ENCODE measurements around the gene KLHL3.

The KLHL3 gene

GRCh38 chr5:137589185-137589584, 146.7 kb downstream of the KLHL3 start:
- no peak overlapping the region for H3K27ac Mint-ChIP-seq
- H3K36me3 Mint-ChIP-seq (ENCODE audit: low read depth): no peaks in the 10 kb centered on the region
- no peak for DNase-seq (ENCODE audit: low spot score)
- no peaks in the 10 kb centered on the region for H3K9me3 Mint-ChIP-seq
- H3K27me3 Mint-ChIP-seq (ENCODE audit: low read depth): peaks cover 8% of the 10 kb centered on the region
- H3K4me1 Mint-ChIP-seq (ENCODE audit: low read depth): peaks cover 6% of the 10 kb centered on the region
- no peak overlapping the region for H3K4me3 Mint-ChIP-seq

DNA sequence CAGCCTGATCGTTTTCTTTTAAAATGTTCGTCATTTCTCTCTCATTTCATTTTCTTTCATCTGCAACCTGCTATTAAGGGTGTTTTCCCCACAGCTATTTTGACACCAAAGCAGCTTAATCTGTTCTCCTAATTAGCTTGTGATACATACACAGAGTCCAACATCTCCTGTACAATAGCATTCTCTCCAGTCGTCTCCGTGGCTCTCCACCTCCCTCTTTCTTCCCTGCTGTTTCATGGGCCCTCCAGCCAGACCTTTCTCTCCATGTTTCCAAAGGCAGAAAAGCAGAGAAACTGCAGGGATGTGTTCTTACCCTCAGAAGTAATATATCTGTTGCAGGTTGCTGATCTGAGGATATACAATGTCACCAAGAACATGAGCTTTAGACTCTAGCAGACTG, 148.0 kb downstream of the KLHL3 start:
- Mint-ChIP-seq H3K9me3 (no peaks in the 10 kb centered on the region), H3K27ac (no peak overlapping the region), H3K4me1 (ENCODE audit: low read depth) (peaks cover 6% of the 10 kb centered on the region), H3K27me3 (ENCODE audit: low read depth) (peaks cover 5% of the 10 kb centered on the region), H3K4me3 (no peak overlapping the region), H3K36me3 (ENCODE audit: low read depth) (no peaks in the 10 kb centered on the region)
- DNase-seq (ENCODE audit: low spot score): no peak

- H3K4me3 Mint-ChIP-seq: no peak overlapping the region
- no peak overlapping the region for H3K27ac Mint-ChIP-seq
- no peaks in the 10 kb centered on the region for H3K9me3 Mint-ChIP-seq
- H3K27me3 Mint-ChIP-seq (ENCODE audit: low read depth): peaks cover 5% of the 10 kb centered on the region
- peaks cover 5% of the 10 kb centered on the region for H3K4me1 Mint-ChIP-seq (ENCODE audit: low read depth)
- no peaks in the 10 kb centered on the region for H3K36me3 Mint-ChIP-seq (ENCODE audit: low read depth)
- no peak for DNase-seq (ENCODE audit: low spot score)
Measured at GRCh38 chr5:137584262-137584661, 151.6 kb downstream of the KLHL3 start.

GRCh38 chr5:137583129-137583528, 152.8 kb downstream of the KLHL3 start:
- no peaks in the 10 kb centered on the region for H3K36me3 Mint-ChIP-seq (ENCODE audit: low read depth)
- H3K27me3 Mint-ChIP-seq (ENCODE audit: low read depth): no peaks in the 10 kb centered on the region
- H3K4me3 Mint-ChIP-seq: no peak overlapping the region
- DNase-seq (ENCODE audit: low spot score): no peak
- H3K27ac Mint-ChIP-seq: no peak overlapping the region
- no peaks in the 10 kb centered on the region for H3K4me1 Mint-ChIP-seq (ENCODE audit: low read depth)
- H3K9me3 Mint-ChIP-seq: no peaks in the 10 kb centered on the region

GRCh38 chr5:137582218-137582617, 153.7 kb downstream of the KLHL3 start:
- Mint-ChIP-seq H3K27me3 (ENCODE audit: low read depth) (no peaks in the 10 kb centered on the region), H3K36me3 (ENCODE audit: low read depth) (no peaks in the 10 kb centered on the region), H3K4me1 (ENCODE audit: low read depth) (no peaks in the 10 kb centered on the region), H3K4me3 (no peak overlapping the region), H3K9me3 (no peaks in the 10 kb centered on the region), H3K27ac (no peak overlapping the region)
- no peak for DNase-seq (ENCODE audit: low spot score)

DNA sequence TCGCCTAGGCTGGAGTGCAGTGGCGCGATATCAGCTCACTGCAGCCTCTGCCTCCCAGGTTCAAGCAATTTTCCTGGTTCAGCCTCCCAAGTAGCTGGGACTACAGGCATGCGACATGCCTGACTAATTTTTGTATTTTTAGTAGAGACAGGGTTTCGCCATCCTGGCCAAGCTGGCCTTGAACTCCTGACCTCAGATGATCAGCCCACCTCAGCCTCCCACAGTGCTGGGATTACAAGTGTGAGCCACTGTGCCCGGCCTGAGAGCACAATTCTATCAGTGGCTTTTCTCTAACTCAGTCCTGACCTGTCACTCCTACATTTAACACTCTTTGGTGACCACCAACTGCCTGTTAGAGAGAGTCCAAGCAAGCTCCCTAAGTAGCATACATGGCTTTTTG, 154.1 kb downstream of the KLHL3 start:
- H3K4me1 Mint-ChIP-seq (ENCODE audit: low read depth): no peaks in the 10 kb centered on the region
- H3K9me3 Mint-ChIP-seq: no peaks in the 10 kb centered on the region
- no peaks in the 10 kb centered on the region for H3K27me3 Mint-ChIP-seq (ENCODE audit: low read depth)
- H3K27ac Mint-ChIP-seq: no peak overlapping the region
- no peak for DNase-seq (ENCODE audit: low spot score)
- no peak overlapping the region for H3K4me3 Mint-ChIP-seq
- no peaks in the 10 kb centered on the region for H3K36me3 Mint-ChIP-seq (ENCODE audit: low read depth)

GRCh38 chr5:137580030-137580429, 155.9 kb downstream of the KLHL3 start:
- no peak overlapping the region for H3K27ac Mint-ChIP-seq
- DNase-seq (ENCODE audit: low spot score): no peak
- H3K9me3 Mint-ChIP-seq: no peaks in the 10 kb centered on the region
- H3K4me3 Mint-ChIP-seq: no peak overlapping the region
- H3K36me3 Mint-ChIP-seq (ENCODE audit: low read depth): no peaks in the 10 kb centered on the region
- H3K4me1 Mint-ChIP-seq (ENCODE audit: low read depth): no peaks in the 10 kb centered on the region
- H3K27me3 Mint-ChIP-seq (ENCODE audit: low read depth): no peaks in the 10 kb centered on the region

DNA sequence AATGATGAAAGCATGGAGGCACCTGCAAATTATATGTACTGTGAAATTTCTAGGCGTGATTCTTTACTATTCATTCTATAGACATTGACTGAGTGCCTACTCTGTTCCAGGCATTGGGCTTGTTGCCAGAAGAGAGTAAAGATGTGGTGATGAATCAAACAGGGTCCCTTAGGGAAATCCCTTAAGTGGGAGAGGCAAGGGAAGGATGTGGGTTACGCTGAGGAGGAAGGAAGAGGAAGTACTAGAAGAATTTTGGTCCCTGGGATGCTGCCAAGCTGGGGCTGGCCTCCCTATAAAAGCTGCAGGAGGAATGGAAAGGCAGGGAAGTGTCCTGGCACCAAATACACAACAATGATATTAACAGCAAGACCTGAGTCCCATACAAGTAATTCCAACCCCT, 160.0 kb downstream of the KLHL3 start:
- H3K27me3 Mint-ChIP-seq (ENCODE audit: low read depth): no peaks in the 10 kb centered on the region
- no peak overlapping the region for H3K4me3 Mint-ChIP-seq
- H3K36me3 Mint-ChIP-seq (ENCODE audit: low read depth): no peaks in the 10 kb centered on the region
- DNase-seq (ENCODE audit: low spot score): no peak
- H3K9me3 Mint-ChIP-seq: no peaks in the 10 kb centered on the region
- H3K4me1 Mint-ChIP-seq (ENCODE audit: low read depth): no peaks in the 10 kb centered on the region
- H3K27ac Mint-ChIP-seq: no peak overlapping the region

- no peak overlapping the region for H3K4me3 Mint-ChIP-seq
- no peaks in the 10 kb centered on the region for H3K36me3 Mint-ChIP-seq (ENCODE audit: low read depth)
- no peak for DNase-seq (ENCODE audit: low spot score)
- H3K27me3 Mint-ChIP-seq (ENCODE audit: low read depth): no peaks in the 10 kb centered on the region
- H3K9me3 Mint-ChIP-seq: no peaks in the 10 kb centered on the region
- H3K27ac Mint-ChIP-seq: no peak overlapping the region
- H3K4me1 Mint-ChIP-seq (ENCODE audit: low read depth): no peaks in the 10 kb centered on the region
Measured at GRCh38 chr5:137575211-137575610, 160.7 kb downstream of the KLHL3 start.

DNA sequence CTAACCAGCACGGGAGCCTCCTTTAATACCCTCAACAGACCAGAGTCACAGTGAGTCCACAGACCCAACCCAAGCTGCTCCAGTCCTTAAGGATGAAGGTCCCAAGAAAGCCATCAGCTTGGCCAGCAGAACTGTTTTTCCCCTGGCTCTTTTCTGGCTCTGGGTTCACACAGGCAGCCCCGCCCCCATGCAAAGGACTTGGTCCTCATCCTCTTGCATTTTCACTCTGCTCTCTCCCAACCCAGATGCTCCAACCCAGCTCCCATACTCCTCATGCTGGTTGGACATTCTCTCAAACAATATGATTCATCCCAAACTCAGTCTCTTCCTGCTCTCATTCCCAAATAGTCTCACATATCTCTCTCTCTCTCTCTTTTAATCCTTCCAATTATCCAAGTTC, 162.5 kb downstream of the KLHL3 start:
- Mint-ChIP-seq H3K9me3 (no peaks in the 10 kb centered on the region), H3K27me3 (ENCODE audit: low read depth) (no peaks in the 10 kb centered on the region), H3K36me3 (ENCODE audit: low read depth) (no peaks in the 10 kb centered on the region), H3K27ac (no peak overlapping the region), H3K4me3 (no peak overlapping the region), H3K4me1 (ENCODE audit: low read depth) (no peaks in the 10 kb centered on the region)
- no peak for DNase-seq (ENCODE audit: low spot score)

DNA sequence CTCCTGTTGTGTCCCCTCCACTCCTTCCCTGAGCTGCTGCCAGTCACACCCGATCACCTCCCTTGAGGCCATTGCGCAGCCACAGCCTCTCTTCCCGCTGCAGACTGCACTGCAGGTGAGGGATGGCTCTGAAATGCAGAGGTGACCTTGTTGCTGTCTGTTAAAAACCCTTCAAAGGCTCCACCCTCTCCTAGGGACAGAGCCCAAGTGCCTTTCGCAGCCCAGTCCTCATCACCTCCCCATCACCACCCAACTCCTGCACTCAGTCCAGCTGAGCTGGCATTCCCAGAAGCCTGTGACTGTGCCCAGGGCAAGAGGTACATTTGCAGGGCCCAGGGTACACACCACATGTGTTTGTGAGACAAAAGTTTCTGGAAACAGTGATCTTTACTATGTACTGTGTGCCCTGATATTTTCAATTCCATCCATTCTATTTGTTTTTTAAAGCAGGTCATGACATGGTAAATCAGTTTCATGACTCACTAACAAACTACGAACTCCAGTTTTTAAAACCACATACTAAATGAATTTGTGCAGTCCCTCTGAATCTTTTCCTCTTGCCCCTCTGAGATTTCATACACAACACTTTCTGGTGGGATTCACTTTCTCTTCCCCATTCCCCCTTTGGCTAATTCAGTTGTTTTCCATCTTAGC, 163.7 kb downstream of the KLHL3 start:
- Mint-ChIP-seq H3K36me3 (ENCODE audit: low read depth) (no peaks in the 10 kb centered on the region), H3K4me1 (ENCODE audit: low read depth) (no peaks in the 10 kb centered on the region), H3K9me3 (no peaks in the 10 kb centered on the region), H3K27ac (no peak overlapping the region), H3K4me3 (no peak overlapping the region), H3K27me3 (ENCODE audit: low read depth) (no peaks in the 10 kb centered on the region)
- DNase-seq (ENCODE audit: low spot score): no peak

DNA sequence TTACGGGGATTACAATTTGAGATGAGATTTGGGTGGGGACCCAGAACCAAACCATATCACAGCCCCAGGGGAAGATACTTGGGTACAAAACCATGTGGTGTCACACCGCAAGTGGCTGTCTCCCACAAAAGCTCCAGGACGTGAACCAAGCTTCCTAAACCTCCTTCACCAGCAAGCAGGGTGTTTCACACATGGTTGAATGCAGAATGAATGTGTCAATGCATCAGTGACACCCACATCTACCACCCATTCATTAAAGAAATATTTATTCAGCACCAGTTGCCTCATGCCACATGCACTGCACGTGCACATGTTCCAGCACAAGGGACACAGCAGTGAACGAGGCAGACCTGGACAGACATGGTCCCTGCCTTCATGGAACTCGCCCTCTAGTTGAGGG, 165.8 kb downstream of the KLHL3 start:
- DNase-seq (ENCODE audit: low spot score): no peak
- Mint-ChIP-seq H3K36me3 (ENCODE audit: low read depth) (no peaks in the 10 kb centered on the region), H3K4me3 (no peak overlapping the region), H3K9me3 (no peaks in the 10 kb centered on the region), H3K27me3 (ENCODE audit: low read depth) (no peaks in the 10 kb centered on the region), H3K4me1 (ENCODE audit: low read depth) (no peaks in the 10 kb centered on the region), H3K27ac (no peak overlapping the region)
